HG03045 (cell line): ENCODE results near the gene ACO1.

Experiments used
- ATAC-seq: cut with Tn5 transposase; IDR thresholded peaks from one replicate; pipeline ENCODE4 v1.9.1; 2021; ENCODE audit warnings: mild to moderate bottlenecking, moderate library complexity; ENCODE audit not compliant: unreplicated experiment

Gene ACO1

GRCh38 chr9:32382565-32383320 lies 1.7 kb upstream of the ACO1 start:
- no peak for ATAC-seq

- no peak for ATAC-seq
Observed at GRCh38 chr9:32384002-32384363, 460 bp upstream of the ACO1 start.

- no peak for ATAC-seq
Observed at GRCh38 chr9:32385152-32385884, 875 bp downstream of the ACO1 start.

- ATAC-seq: no peak
Observed at GRCh38 chr9:32385885-32386283, 1.4 kb downstream of the ACO1 start.

- ATAC-seq: no peak
Observed at GRCh38 chr9:32387256-32387655, 2.8 kb downstream of the ACO1 start.

- ATAC-seq: no peak
Observed at GRCh38 chr9:32389365-32389764, 4.9 kb downstream of the ACO1 start.

GRCh38 chr9:32393911-32394310 lies 9.5 kb downstream of the ACO1 start:
- no peak for ATAC-seq

- no peak for ATAC-seq
Observed at GRCh38 chr9:32394381-32395049, 10.1 kb downstream of the ACO1 start.

- no peak for ATAC-seq
Observed at GRCh38 chr9:32395510-32396216, 11.2 kb downstream of the ACO1 start.

- no peak for ATAC-seq
Observed at GRCh38 chr9:32398207-32398606, 13.8 kb downstream of the ACO1 start.

GRCh38 chr9:32399110-32399815 lies 14.8 kb downstream of the ACO1 start:
- no peak for ATAC-seq

- ATAC-seq: no peak
Observed at GRCh38 chr9:32401488-32401887, 17.0 kb downstream of the ACO1 start.

- ATAC-seq: no peak
Observed at GRCh38 chr9:32403567-32404260, 19.3 kb downstream of the ACO1 start.

GRCh38 chr9:32404402-32404801 lies 20.0 kb downstream of the ACO1 start:
- no peak for ATAC-seq

- no peak for ATAC-seq
Observed at GRCh38 chr9:32404856-32405255, 20.4 kb downstream of the ACO1 start.

- no peak for ATAC-seq
Observed at GRCh38 chr9:32405506-32405905, 21.1 kb downstream of the ACO1 start.

GRCh38 chr9:32406046-32406445 lies 21.6 kb downstream of the ACO1 start:
- ATAC-seq: no peak

GRCh38 chr9:32411753-32412152 lies 27.3 kb downstream of the ACO1 start:
- no peak for ATAC-seq

GRCh38 chr9:32412440-32412839 lies 28.0 kb downstream of the ACO1 start:
- no peak for ATAC-seq

- ATAC-seq: no peak
Observed at GRCh38 chr9:32413424-32413823, 29.0 kb downstream of the ACO1 start.
